PC-3 (cell line): Measurements from ENCODE around the gene STXBP1. TPM values are rescaled to one million over a fixed set of nuclear protein-coding genes. Genes with fewer than 3 reads are reported as not detected.

ENCODE experiments used
- ATAC-seq: fragments of 200-7000 bp; cut with Tn5 transposase; 2 replicates; pipeline ENCODE4 v1.9.1; 2020; ENCODE audit warnings: mild to moderate bottlenecking, moderate library complexity
- BruUV-seq: library from RNA; stranded (reverse); fragments of 400-500 nt; replicated peaks from 2 replicates; lab custom pipeline; 2021; lab: Mats Ljungman, UMichigan
- CTCF ChIA-PET: fragments of 300-600 bp; sonication (Branson Sonifier 250); formaldehyde crosslinking; loops from one replicate; lab custom pipeline; 2022; ENCODE audit warnings: antibody characterized with exemption; lab: Charles Lee
- POLR2A ChIA-PET: fragments of 300-600 bp; sonication (Branson Sonifier 250); formaldehyde crosslinking; loops from one replicate; lab custom pipeline; 2022; ENCODE audit warnings: antibody characterized with exemption; ENCODE audit not compliant: unreplicated experiment; lab: Charles Lee
- DNase-seq: peaks from one replicate; pipeline ENCODE4 v3.0.0-alpha.2; 2015
- H2AFZ ChIP-seq: fragments of 300-600 bp; sonication (generic); 2 replicates; pipeline ENCODE4 v1.6.0; 2016; ENCODE audit warnings: antibody characterized with exemption, low read length
- H3F3A ChIP-seq: fragments of 300-600 bp; sonication (generic); one replicate; pipeline ENCODE4 v1.6.0; 2017; ENCODE audit warnings: antibody characterized with exemption, low read length, control low read depth, mild to moderate bottlenecking; ENCODE audit not compliant: unreplicated experiment
- H3K27ac ChIP-seq: fragments of 300-600 bp; sonication (generic); 2 replicates; pipeline ENCODE4 v1.5.1; 2016; ENCODE audit warnings: mild to moderate bottlenecking, low read length
- H3K27me3 ChIP-seq: fragments of 300-600 bp; sonication (generic); 2 replicates; pipeline ENCODE4 v1.6.1; 2016; ENCODE audit warnings: low read length, mixed read lengths
- H3K36me3 ChIP-seq: fragments of 300-600 bp; sonication (generic); 2 replicates; pipeline ENCODE4 v1.6.1; 2016; ENCODE audit warnings: low read depth, mixed run types, low read length, mixed read lengths
- H3K4me1 ChIP-seq: fragments of 300-600 bp; sonication (generic); 2 replicates; pipeline ENCODE4 v1.5.1; 2016; ENCODE audit warnings: low read length; ENCODE audit not compliant: insufficient read depth
- H3K4me2 ChIP-seq: fragments of 300-600 bp; sonication (generic); 2 replicates; pipeline ENCODE4 v1.6.0; 2016; ENCODE audit warnings: low read length
- H3K4me3 ChIP-seq: fragments of 300-600 bp; sonication (generic); 2 replicates; pipeline ENCODE4 v1.5.1; 2016; ENCODE audit warnings: mild to moderate bottlenecking, low read length, mixed read lengths
- H3K79me2 ChIP-seq: fragments of 300-600 bp; sonication (generic); 2 replicates; pipeline ENCODE4 v1.6.1; 2017; ENCODE audit warnings: low read length, mixed read lengths
- H3K9ac ChIP-seq: fragments of 300-600 bp; sonication (generic); 2 replicates; pipeline ENCODE4 v1.6.0; 2016; ENCODE audit warnings: mild to moderate bottlenecking, low read length
- H3K9me2 ChIP-seq: fragments of 300-600 bp; sonication (generic); replicated peaks from 2 replicates; pipeline ENCODE4 v1.6.1; 2016; ENCODE audit warnings: mixed run types, low read length, mixed read lengths
- H3K9me3 ChIP-seq: fragments of 300-600 bp; sonication (generic); 2 replicates; pipeline ENCODE4 v1.6.1; 2016; ENCODE audit warnings: low read length, mixed read lengths
- H4K20me1 ChIP-seq: fragments of 300-600 bp; sonication (generic); 2 replicates; pipeline ENCODE4 v1.6.1; 2016; ENCODE audit warnings: low read length, mixed read lengths
- CTCF ChIP-seq: fragments of 300-600 bp; sonication (generic); conservative IDR thresholded peaks from 2 replicates; pipeline ENCODE4 v1.5.1; 2017; ENCODE audit warnings: antibody characterized with exemption, low read depth, mild to moderate bottlenecking, low read length
- EZH2 ChIP-seq: fragments of 300-600 bp; sonication (generic); IDR thresholded peaks from one replicate; pipeline ENCODE4 v1.6.1; 2017; ENCODE audit warnings: antibody characterized with exemption, mild to moderate bottlenecking, low read length; ENCODE audit not compliant: unreplicated experiment
- EZH2phosphoT487 ChIP-seq: fragments of 300-600 bp; sonication (generic); IDR thresholded peaks from 2 replicates; pipeline ENCODE4 v1.6.1; 2018; ENCODE audit warnings: mild to moderate bottlenecking, antibody characterized with exemption, low read length, borderline replicate concordance
- intact Hi-C: fragments of 100-400 bp; cut with micrococcal nuclease; formaldehyde crosslinking; loops from 2 replicates; pipeline ENCODE4 v1.9.0; 2023
- total RNA-seq: library from RNA; depleted of rRNA; stranded (reverse); fragments of >200 nt; gene quantifications from 2 replicates; pipeline ENCODE4 v1.2.3, GENCODE V29; 2014

Gene STXBP1
- total RNA-seq, 1 experiment from 2014 or later, result 9.1 TPM

DNA sequence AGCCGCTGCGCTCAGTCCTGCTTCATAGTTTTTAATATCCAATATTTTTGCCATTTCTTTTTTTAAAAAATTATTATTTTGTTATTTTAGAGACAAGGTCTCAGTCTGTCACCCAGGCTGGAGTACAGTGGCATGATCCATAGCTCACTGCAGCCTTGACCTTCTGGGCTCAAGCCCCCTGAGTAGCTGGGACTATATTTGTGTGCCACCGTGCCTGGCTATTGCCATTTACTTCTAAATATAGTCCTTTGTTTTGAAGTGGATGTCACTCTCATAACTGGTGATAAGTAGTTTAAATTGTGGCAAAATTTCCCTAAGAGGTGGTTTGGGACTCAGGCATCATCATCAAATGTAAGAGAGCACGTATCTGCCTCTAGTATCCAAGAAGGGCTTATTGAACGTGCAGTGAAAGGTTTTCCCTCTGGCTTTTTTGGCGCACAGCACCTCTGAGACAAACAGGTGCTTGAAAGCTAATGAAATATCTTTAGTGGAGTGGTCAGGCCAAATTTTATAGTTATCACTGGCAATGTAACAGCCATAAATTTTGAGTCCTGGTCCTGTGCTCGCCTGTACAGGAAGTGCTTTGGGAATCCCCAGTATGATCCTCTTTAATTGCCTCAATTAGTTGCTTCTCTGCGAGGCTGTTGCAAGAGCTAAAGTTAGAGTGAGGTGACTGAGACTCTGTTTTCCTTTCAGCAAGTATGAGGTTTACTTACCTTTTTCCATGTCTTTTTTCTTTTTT is 14.8 kb downstream of the STXBP1 start:
- H3K4me2 ChIP-seq, result no peak overlapping the region
- no peaks in the 10 kb centered on the region for H3K9me3 ChIP-seq
- H3F3A ChIP-seq, result no peaks in the 10 kb centered on the region
- intact Hi-C loops, result no loop called here
- no TSS peak for BruUV-seq
- ChIA-PET CTCF (no interaction called here), POLR2A (no interaction called here)
- no peaks in the 10 kb centered on the region for H3K36me3 ChIP-seq
- TF ChIP-seq CTCF (no peak), EZH2 (no peak), EZH2phosphoT487 (no peak)
- DNase-seq (no peak), ATAC-seq (no peak)
- H3K4me3 ChIP-seq, result no peak overlapping the region
- no peak overlapping the region for H3K9ac ChIP-seq
- H2AFZ ChIP-seq, result no peak overlapping the region
- no peaks in the 10 kb centered on the region for H3K4me1 ChIP-seq
- H4K20me1 ChIP-seq, result no peaks in the 10 kb centered on the region
- H3K27ac ChIP-seq, result no peak overlapping the region
- H3K79me2 ChIP-seq, result no peaks in the 10 kb centered on the region
- no peaks in the 10 kb centered on the region for H3K9me2 ChIP-seq
- H3K27me3 ChIP-seq, result no peaks in the 10 kb centered on the region

DNA sequence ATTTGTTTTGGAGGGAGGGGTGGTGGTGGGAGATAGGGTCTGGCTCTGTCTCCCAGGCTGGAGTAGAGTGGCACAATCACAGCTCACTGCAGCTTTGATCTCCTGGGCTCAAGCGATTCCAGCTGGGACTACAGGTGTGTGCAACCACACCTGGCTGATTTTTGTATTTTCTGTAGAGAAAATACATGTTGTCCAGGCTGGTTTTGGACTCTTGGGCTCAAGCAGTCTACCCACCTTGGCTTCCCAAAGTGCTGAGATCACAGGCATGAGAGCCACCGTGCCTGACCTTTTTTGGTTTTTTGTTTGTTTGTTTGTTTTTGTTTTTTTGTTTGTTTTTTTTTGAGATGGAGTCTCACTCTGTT is 15.4 kb downstream of the STXBP1 start:
- intact Hi-C loops, result no loop called here
- no peak overlapping the region for H3K4me2 ChIP-seq
- no peaks in the 10 kb centered on the region for H3K9me2 ChIP-seq
- H3K9me3 ChIP-seq, result no peaks in the 10 kb centered on the region
- H2AFZ ChIP-seq, result no peak overlapping the region
- H3K4me3 ChIP-seq, result no peak overlapping the region
- ChIA-PET CTCF (no interaction called here), POLR2A (no interaction called here)
- no peak for ATAC-seq
- H3K4me1 ChIP-seq, result no peaks in the 10 kb centered on the region
- TF ChIP-seq CTCF, result no peak
- no peak for TF ChIP-seq EZH2phosphoT487
- no peak for TF ChIP-seq EZH2
- no peaks in the 10 kb centered on the region for H3F3A ChIP-seq
- DNase-seq, result no peak
- BruUV-seq, result no TSS peak
- no peaks in the 10 kb centered on the region for H3K27me3 ChIP-seq
- no peaks in the 10 kb centered on the region for H3K79me2 ChIP-seq
- H3K9ac ChIP-seq, result no peak overlapping the region
- H3K27ac ChIP-seq, result no peak overlapping the region
- no peaks in the 10 kb centered on the region for H3K36me3 ChIP-seq
- H4K20me1 ChIP-seq, result no peaks in the 10 kb centered on the region

DNA sequence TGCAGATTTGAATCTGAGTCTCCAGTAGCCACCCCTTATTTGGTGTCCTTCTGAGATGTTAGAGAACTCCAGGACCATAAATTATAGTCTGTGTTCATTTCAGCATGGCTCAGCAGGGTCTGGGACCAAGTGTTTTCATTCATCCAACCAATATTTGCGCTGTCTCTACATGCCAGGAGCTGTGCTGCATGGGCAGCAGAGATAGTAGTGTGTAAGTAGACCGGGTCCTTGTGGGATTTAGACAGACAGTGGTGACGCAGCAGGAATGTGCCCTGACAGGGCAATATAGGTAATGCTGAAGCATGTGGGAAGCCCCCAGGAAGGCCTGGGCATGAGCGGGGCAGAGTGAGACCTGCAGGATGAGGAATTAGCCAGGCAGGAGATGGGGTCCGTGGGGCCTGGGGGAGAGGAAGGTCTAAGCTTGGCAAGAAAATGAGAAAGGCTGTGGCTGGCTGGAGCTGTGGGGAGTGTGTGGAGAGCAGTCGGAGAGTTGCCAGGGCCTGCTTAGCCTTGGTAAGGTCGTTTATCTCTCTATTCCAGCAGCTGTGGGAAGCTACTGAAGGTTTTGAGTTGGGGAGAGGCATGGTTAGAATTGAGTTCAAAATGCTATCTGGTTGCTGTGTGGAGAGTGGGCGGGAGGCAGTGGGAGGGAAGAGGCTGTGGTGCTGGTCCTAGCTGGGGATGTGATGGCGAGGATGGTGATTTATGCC is 16.8 kb downstream of the STXBP1 start:
- no peaks in the 10 kb centered on the region for H3K4me1 ChIP-seq
- H2AFZ ChIP-seq, result no peak overlapping the region
- no peak overlapping the region for H3K4me3 ChIP-seq
- POLR2A ChIA-PET, result interaction anchor here (0.6 kb wide), 1 partner anchor 30 kb away, joined by 4 read pairs; no protein-coding TSS in a partner anchor
- no peak for ATAC-seq
- no peaks in the 10 kb centered on the region for H3K79me2 ChIP-seq
- no peaks in the 10 kb centered on the region for H3K27me3 ChIP-seq
- no peak overlapping the region for H3K27ac ChIP-seq
- no TSS peak for BruUV-seq
- intact Hi-C loops, result no loop called here
- no peak overlapping the region for H3K4me2 ChIP-seq
- TF ChIP-seq CTCF, result no peak
- TF ChIP-seq EZH2phosphoT487, result no peak
- no peak for TF ChIP-seq EZH2
- no peaks in the 10 kb centered on the region for H4K20me1 ChIP-seq
- H3F3A ChIP-seq, result no peaks in the 10 kb centered on the region
- H3K9me3 ChIP-seq, result no peaks in the 10 kb centered on the region
- H3K9ac ChIP-seq, result no peak overlapping the region
- CTCF ChIA-PET, result no interaction called here
- no peaks in the 10 kb centered on the region for H3K36me3 ChIP-seq
- DNase-seq, result no peak
- no peaks in the 10 kb centered on the region for H3K9me2 ChIP-seq
